CD4-positive, alpha-beta T cell treated with Interleukin-4 for 1 hour (primary cell): ENCODE results near the gene CYRIA.
A peak's percentile ranks its signal among the peaks of the same experiment; 100 is the strongest.

Experiments
- DNase-seq, 2 donors: peaks; one replicate each; pipeline ENCODE4 v3.0.0-alpha.2; 2020 to 2022

The CYRIA gene

DNA sequence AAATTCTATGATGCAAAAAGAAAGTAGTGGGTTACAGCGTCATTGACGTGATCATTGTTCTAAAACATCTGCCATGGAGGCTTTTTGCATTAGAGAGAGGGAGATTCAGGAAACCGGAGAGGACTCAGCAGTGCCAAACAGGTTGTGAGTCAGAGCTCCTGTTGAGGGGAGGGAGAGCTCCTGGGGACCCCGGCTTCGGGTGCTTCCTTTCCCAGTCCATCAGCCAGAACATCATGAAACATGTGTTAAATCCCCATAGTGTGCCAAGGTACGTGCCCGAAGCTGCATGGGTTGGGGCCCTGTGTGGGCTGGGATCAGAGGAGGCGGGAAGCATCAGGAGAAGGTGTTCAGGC is 791 bp upstream of the CYRIA start:
- peak in 1 of 2 donors; percentile 39 for DNase-seq

DNA sequence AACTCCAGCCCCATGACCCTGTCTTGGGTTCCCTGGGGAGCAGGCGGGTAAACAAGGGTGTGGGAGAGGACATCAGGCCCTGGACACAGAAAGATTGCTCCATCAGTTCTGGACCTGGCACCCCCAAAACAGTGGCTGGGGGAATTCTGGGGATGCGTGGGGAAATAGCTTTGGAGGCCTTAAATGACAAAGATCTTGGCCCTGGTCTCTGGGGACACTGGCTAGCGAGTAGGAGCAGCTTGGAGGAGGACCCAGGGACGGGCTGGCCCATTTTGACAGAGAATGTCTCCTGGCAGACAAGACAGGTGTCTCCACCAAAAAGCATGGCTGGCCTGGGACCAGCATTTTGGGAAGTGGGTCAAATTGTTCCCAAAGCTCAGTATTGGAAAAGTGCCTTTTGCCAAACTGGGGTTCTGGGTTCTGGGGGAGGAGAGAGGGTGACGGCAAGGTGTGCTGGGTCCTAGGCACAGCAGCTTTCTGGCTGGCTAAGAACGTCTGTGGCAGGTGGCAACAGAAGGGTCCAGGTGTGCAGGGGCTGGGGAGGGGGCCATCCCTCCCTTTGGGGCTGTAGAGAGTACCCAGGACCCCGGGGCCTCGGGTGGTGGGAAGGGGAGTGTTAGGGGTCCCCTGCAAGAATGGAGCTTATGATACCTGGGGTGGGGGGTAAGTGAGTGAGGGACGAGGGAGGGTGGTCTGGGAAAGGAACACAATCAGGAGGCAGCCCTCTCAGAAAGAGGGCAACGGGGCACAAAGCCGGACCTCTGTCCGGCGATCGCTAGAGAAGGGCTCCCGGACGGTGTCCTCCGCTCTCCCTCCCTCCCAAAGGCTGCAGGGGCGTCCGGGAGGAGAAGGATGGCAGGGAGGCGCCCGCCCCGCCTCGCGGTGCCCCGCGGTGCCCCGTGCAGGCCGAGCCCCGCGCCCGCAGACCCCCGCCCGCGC is 556 bp downstream of the CYRIA start:
- no peak for DNase-seq

DNA sequence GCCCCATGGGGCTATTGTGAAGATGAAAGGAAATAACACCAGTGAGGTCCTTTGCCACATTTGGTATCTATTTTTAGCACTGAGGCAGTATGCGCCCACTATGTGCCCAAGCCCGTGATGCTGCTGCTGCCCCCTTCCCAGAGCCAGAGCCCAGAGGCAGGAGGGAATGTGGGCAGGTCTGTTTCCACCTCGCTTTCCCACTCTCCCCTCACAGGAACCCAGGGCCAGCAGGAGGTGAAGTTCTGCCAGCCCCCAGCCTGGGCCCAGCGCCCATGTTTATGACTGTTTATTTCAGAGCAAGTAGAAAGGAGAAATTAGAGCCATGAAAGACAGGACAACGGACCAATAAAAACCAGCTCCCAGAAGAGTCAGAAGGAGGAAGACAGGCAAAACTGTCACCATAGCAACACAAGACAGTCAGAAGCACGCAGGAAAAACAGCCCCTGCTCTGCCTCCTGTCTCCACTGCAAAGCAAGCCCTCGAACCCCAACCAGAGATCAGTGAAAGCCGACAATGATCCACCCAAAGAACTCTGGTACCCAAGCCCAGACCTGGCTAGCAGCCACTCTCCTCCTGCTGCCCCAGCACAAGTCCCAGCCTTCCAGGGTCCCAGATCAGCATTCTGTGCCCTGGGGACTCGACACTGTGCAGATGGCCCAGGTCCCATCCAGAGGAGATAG is 1.4 kb downstream of the CYRIA start:
- DNase-seq, result peak; percentile 44 to 71

DNA sequence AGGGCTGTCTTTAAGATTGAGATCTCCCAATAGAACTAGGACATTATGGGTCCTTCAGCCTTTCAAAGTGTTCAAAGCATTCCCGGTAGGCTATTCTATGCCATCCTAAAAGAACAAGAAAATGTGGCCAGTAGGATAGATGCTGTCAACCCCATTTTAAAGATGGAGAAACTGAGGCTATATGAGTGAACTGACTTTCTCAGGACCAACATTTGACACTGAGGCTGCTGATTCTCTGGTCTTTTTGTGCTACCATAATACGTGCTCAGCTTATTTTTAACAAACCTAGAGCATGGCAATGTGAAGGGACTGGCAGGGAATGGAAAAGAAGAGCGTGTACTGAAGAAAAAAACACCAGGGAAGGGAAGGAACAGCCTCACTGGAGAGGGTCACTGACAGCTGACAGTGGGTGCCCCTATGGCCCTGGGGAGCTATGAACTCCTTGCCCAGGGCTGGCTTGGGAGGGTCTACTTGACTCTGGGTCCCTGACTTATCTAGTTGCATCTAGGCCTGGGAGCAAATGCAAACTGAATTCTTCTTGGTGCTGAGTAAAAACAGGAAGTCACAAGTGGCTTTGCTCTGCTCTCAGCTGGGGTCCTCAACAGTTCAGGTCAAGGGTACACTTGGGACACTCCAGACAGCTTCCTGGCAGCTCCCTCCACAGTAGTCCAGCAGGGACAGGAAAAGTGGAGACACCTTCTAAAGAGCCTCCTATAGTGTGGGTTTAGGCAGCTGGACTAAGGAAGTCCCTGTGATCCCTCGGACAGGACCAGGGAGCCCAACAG is 2.3 kb downstream of the CYRIA start:
- DNase-seq, result no peak

DNA sequence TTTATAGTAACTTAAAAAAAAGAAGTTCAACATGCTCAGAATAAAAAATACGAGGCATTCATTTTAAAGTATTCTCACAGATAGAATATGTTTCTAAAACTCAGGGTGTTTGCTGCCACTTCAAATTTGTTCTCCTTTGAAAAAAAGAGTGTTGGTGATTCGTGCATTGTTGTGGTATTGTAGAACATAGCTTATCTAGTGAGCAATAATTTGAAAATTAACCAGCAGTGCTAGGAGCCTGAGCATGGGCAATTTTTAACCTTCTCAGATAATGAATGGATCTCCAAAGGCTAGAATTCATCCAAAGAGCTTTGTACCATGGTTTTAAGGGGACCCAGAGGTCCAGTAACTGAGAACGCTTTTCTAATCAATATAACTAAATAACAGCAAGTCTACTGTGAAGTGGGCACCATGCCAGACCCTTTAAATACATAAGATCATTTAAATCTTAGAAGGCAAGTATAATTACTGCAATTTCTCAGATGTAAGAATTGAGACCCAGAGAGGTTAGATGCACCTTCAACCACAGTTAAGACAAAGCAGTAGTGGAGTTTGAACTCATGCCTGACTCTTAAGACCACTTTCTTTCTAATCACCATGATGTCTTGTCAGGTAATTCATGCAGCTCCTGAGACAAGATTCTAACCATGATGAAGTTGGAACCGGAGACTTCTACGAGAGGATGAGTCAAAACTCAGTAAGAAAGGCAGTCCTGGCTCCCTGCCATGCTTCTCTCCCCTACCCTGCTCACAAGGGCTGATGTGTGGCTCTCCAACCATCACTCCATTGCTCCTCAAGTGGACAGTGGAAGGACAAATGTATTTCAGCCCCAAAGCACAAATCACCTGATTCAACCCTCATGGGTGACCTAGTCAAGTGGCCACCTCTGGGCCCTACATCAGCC is 3.4 kb downstream of the CYRIA start:
- DNase-seq, result no peak

DNA sequence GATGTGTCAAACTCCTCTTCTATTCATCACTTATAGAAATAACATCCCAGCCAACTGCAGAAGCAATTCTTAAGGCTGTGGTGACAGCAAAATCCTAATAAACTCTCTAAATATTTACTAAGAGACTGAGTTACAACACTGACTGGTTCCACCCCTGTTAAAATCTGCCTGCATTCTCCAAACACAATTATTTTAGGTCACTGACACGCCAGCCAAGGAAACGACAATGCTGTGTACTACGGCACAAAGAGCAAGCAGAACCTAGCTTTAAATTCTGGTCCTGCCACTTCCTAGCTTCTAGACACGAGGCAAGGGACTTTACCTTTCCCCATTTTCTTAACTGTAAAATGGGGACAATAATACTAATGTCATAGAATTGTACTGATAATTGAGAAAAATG is 4.1 kb downstream of the CYRIA start:
- DNase-seq, result no peak

DNA sequence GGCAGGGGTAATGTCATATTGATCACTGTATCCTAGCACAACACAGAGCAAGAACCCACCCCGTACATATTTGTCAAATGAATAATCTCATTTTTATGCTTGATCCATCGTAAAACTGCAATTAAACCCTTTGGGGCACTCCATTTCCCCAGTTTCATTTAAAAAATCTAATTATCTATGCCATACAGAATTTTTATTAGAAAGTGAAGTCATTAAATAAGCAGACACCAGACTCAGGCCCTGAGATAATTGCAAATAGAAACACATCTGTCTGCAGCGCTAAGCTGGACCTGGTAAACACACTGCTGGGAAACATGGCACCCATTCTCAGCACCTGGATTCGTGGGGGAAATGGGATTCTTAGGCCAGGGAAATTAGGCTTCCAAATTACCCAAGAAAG is 5.1 kb downstream of the CYRIA start:
- DNase-seq, result no peak

DNA sequence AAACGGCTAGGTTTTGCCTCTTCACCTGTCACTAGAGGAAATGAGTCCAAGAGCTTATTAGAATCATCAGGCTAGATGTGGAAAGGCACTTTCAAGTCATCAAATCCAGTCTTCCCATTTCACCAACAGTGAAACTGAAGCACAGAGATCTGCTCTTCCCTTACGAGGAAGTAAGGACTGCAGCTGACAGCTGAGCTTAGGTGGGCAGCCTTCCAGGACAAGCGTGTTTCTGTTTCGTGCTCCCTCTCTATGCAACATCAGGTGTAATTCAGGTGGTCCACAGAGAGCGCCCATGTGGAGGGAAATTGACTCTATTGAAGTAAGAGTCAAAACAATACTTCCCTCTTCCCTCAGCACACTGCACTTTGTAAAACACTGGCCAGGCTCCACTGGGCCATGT is 5.5 kb downstream of the CYRIA start:
- no peak for DNase-seq

DNA sequence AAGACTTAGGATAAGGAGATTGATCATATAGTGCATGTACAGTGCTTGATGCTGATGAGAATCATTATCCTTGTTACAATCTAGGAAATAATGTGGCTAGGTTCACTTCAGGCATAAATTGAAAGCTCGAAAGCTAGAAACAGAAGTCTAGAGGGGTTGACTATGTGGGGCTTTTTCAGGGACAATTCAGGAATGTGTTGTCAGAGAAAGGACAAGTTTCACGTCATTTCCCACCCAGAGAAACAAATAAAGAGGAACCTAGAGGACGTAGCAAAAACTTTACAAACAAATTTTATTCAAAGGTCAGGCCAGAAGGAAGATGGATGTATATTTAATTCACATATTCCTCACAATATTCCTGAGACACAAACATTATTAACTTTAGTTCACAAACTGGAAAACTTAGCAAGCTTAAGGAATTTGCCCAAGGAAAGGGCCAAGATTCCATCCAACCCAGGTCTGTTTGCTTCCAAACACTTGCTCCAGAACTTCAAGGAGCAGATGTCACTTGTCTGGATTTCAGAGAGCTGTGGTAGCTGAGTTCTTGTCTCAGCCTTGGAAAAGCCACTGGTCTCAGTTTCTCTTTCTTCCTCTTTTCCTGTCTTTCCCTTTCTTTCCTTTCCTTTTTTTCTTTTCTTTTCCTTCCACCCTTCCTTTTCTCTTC is 7.4 kb downstream of the CYRIA start:
- no peak for DNase-seq

DNA sequence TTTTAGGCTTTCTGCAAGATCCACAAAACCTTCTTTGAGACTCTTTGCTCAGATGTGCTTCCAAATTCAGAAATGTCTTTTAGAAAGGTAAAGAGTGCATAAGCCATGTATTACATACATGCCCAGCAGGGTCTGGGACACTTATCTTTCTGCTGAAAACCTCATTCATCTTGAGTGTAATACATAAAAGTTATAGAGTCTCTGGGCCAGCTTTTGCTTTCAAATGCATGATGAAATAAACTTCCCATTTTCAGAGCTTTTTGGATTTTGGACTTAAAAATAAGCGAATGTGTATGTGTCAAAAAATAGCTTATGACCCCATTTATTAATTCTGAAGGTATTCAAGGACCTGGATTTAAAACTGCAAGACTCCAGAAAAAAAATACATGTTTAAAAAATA is 8.0 kb downstream of the CYRIA start:
- no peak for DNase-seq

DNA sequence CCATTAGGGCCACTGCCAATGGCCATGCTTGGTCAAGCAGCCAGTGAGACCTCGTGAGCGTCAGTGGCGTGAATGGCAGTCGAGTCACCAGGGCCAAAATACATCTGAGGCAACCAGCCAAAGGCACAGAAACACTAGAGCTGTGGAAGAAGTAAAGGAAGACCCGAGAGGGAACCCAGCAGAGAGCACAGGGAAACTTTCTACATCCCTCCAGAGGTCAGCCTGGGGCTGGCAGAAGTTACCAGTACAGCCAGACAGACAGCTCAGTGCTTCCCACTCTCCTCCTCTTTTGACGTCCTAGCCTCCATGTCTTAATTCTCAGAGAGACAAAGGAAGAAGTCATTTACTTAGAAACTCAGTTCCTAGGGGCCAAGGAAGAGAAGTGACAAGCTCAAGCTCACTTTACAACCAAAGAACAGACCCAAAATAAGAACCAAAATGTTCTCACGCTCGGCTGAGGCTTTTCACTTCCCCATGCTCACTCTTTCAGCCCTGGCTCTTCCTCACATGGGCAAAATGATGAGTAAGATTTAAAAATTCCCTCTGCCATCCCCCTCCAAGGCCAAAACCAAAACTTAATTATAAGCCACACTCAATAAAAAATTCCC is 8.7 kb downstream of the CYRIA start:
- DNase-seq, result peak; percentile 26 to 55

DNA sequence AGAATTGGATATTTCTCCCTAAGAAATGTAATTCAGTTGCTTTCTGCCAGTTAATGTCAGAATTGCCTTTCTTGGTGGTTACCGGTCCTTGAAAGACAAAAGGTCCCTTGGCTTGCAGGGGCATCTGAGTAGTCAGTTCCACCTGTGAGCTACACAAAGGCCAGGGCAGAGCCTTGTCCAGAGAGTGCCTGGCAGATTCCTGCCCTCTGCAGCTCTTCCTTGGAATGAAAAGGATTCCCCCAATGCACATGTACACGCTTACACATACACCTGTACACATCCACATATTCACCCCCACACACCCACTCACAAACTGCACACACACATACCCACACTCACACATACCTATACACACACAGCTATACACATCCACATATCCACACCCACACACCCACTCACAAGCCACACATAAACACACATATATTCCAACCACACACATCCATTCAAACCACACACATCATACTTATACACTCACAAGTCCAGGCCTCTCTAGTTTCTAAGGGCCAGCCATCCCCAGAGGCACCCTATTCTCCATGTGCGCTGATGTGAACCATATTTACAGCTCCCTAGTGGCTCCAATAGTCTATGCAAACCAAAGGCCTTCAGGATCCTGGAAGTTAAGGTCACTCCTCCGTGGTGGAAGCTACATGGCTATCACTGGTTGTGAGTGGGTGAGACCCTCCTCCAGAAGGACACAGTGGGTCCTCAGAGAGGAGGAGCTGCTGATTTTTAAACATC is 9.6 kb downstream of the CYRIA start:
- DNase-seq, result no peak

DNA sequence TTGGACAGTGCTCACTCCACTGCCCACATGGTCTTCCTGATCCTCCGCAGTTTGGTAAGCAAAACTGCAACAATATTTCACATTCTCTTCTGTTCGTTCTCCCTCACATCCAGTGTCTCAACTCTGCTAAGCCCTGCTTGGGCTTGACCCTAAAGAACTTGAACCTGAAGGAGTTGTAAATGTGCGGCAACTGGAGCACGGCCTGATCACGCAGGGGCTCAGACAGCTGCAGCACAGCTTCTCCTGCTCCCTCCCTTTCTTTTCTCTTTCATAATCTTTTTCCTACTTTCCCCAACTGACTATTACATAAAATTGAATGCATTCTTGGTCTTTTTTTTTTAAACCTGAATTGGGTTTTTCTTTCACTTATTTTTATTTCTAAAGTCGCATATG is 10.2 kb downstream of the CYRIA start:
- DNase-seq, result no peak

DNA sequence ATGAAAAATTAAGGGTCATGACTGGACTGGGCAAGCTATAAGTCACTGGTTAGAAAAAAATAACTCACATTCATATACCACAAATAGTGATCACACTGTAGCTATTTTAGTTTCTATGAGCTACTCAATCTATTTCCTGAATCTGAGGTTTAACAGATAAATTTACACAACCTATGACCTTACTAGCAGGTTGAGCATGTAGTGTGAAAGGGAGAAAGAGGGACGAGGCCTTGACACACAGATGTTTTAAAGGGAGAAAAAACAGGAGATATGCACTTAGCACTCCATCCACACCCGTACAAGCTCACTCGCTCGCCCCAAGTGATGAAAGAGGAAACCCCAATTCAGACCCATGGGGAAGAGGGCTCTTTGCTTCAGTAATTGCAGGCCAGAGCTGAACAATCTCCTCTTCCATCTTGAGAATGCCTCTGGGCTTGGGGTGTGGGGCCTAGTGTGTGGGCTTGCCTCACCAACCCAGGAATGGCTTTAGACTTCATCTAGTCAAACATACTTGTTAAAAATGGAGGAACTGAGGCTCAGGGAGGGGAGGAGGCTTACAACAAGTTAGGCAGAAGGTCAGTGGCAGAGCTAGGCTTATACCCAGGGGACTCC is 10.7 kb downstream of the CYRIA start:
- no peak for DNase-seq

DNA sequence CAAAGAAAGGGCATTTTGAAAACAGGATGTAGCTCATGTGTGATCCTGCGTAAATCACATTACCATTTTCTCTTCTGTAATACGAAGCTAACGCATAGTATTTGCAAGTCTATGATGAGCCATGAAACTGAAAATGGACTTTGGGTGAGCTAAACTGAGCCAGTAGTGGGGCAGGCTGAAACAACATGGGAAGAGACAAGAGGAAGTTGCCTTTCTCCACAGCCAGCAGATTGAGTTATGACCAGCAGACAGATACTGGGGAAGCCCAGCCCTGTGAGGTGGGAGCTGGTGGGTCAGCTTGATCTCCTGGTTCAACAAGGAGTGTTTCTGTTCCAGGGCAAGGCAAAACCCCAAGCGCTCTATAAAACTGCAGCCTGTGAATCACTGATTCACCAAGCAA is 11.8 kb downstream of the CYRIA start:
- DNase-seq, result peak in 1 of 2 donors; percentile 57

DNA sequence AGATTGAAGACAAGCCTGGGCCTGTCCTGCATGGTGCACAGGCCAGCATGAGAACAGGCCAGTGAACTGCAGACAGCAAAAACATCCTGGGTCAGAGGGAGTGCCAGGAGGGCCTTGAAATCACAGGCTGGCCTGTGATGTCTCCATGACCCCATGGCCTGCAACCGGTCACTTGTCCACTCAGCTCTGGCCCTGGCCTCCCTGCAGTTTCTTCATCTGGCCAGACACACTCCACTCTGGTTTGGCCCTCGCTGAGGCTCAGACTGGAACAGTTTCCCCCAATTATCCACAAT is 12.6 kb downstream of the CYRIA start:
- no peak for DNase-seq

DNA sequence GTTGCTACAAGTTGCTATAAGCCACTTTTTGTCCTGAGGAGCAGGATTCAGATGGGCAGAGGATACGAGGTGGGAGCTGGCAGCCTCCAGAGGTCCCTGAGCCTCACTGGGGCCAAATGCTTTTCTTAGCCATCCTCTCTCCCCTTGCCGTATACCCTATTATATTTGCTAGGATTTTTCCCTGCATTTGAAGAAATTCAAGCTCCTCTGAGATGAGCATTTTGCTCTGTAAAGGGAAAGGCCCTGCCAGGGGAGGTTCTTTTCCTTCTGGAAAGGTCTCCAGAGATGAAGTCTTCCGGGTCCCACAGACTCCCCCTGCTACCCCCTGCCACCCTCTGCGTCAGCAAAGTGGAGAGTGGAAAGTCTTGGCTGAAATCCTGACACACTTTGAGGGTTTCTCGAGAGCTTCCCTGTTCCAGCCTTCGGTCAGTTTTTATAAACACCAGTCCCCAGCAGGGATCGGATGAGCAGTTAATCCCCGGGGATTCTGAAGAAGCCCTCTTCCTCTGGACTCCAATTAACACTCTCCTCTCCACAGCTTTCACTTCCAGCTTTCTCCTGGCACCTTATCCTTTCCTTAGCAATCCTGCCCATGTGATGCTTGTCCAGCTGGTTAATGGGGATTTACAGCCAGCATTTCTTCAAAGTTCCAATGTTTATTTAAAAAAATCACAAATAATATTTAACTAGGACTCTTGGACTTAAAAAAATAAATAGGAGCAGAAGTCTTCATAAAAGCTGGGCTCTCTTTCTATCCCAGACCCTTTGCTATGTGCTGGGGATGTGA is 13.1 kb downstream of the CYRIA start:
- no peak for DNase-seq

DNA sequence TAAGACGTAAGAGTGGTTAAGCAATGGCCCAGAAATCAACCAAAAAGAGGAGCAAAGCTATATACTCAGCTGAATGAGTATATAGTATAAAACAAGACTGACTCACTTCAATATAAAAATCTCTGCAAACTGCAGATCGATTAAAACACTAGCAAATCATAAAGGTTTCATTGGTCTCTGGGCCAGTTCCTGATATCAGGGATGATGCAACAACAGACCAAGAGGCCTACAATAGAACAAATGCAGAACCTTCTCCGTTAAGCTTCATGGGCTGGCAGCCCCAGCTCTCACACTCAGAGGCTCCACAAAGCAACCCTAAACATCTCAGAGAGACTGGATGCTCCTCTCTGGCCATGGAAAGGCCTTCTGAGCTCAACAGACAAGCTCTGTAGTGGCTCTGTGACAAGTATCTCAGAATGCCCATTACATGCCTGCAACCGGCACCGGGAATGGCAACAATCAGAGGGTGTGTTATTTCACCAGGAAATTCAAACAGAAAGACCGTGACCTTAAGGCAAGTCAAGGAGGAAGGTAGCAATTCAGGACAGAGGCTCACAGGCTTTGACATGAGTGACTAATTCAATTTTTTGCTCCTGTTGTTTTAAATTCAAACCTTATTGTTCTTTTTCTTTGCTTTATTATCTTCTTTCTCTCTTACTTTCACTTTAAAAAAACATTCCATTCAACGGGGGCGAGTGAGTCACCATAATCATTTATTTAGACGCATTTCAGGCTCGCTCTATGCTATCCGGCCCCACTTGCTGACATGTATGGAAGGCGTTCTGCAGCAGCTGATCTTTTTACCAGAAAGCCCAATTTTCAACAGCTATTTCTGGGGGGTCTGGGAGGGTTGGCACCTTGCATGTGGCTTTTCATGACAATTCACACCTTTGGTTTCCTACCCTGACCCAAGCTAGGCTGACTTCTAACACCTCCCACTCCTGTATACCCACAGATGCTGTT is 15.1 kb downstream of the CYRIA start:
- peak in 1 of 2 donors; percentile 18 for DNase-seq
